Limb (tissue), 2 donors: Measurements from ENCODE around the gene GOLM1.
"Not testable (repeated sequence)": the region's sequence is repeated elsewhere in the genome, so short reads cannot be mapped to it uniquely, and the experiment has no call there.

Experiments used
- DNase-seq, 2 donors: peaks; one replicate each; pipeline ENCODE4 v3.0.0-alpha.2; 2016; ENCODE audit errors: extremely low spot score in 2 of 2

GOLM1 gene

DNA sequence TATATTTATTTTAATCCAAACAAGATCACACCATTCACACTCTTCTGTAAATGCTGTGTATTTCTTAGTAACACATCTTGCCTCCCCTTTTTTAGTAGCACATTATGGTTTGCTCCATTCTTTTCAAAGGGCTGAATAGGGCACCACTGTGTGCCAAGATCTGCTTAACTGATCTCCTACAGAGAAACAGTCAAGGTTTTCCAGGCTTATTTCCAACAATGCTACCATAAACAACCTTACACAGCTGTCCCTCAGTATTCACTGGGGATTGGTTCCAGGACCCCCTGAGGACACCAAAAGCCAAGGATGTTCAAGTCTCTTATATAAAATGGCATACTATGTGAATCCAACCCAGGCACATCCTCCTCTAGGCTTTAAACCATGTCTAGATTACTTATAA, 16.5 kb downstream of the GOLM1 start:
- no peak for DNase-seq

DNA sequence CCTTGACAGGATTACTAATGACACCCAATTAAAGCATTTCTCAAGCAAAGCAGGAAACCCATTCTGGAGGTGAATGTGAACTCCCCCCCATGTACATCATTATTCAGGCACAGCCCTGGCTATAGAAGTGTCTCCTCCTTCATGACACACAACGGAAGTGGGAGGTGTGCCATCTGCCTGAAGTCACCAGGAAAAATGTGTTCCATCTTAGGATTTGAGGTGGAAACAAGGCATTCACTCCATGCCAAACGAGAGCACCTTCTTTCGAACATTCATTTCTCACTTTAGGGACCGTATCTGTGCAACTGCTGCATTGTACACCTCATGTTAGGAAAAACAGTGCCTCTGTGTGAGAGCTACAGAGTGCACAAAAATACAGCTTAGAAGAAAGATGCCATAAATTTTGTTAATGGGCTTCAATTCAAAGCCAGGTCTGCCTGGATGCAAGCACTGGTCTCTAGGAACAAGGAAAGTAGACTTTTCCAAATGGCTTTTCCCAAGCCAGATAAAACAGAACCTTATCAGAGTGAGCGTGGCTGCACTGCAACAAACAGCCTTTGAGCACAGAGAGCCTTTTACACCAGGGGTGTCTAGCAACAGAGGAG, 19.4 kb downstream of the GOLM1 start:
- DNase-seq, result no peak

DNA sequence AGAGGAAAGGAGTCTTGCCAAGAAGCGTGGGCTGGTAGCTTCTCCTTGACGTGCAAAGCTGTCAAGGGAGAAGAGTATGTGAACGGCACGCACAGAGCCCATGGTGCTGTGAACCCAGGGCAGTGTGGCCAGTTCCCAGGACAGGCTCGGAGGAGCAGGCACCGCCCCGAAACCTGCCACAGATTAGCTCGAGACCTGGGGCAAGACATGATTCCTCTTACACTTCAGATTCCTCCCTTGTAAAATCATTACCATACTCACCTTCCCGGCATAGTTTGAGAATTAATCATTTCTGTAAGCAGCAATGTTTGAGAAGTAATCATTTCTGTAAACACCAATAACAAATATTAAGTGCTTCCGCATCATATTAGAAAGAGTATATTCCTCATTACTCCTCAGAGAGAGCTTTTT, 19.9 kb downstream of the GOLM1 start:
- no peak for DNase-seq

DNA sequence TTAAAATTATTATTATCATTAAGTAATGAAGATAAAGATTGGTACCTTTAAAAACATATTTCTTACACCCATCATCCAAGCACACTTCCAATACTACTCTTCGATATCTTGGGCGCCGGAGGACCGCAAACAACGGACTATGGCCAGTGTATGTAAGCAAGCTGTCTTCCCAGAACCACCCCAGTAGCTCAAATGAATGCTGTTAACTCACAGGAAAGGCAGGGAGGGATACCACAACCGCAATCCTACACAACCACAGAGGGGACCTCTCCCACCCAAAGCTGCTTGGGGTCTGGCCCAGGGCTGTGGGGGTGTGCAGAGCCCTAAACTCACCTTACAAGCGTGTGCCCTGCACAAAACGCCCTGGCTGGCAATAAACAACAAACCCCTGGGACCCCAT, 20.6 kb downstream of the GOLM1 start:
- DNase-seq, result no peak

DNA sequence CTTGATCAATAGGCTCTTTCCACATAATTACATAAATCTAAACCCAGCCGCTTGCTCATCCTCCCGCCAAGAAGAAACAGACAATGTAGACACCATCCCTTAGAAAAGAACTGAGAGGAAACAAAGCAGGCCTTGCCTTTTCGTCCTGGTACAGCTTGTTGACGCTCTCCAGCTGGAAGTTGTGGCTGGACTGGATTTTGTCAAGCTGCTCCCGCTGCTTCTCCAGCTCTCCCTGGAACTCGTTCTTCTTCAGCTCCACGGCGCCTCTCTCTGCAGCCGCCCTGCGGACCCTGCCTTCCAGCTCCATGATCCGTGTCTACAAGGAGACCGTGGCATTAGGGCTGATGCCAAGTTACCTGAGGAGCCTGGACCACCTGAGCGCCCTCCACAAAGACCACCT, 22.1 kb downstream of the GOLM1 start:
- DNase-seq, result no peak

DNA sequence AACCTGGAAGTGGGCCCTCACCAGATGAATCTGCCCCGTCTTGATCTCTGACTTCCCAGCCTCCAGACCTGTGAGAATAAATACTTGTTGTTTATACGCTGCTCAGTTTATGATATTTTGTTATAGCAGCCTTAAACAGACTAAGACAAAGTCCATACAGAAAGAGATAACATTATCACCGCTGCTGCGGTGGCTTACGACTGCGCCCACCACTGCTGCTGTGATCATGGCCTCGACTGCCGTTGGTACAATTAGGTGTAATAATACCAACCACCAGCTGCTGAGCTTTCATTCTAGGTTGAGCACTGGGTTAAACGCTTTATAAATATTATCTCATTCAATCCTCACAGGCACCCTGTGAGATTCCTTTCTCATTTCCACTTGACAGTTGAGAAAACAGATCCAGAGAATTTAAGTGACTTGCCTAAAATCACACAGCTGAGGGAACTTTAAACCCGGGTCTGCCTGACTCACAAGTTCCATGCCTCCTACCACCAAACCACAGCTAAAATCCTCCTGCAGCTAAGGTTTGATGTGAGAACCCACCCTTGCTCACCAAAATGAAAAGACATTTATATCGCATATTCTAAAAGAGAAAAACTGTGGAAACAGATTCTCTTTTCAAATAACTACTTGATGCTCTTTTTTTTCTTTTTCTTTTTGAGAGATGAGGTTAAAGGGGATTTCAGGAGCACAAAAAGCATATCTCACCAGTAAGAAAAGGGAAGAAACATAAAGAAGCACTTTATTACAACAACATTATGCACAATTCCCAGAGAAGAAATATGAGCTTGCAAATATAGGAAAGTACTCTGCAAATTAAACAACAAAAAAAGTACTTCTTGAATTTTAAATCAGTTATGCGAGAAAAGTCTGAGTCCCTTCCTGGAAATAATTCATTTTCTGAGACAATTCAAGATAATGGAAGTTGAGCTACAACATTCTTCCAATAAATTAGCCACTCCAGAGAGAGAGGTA, 23.9 kb downstream of the GOLM1 start:
- DNase-seq, result no peak

DNA sequence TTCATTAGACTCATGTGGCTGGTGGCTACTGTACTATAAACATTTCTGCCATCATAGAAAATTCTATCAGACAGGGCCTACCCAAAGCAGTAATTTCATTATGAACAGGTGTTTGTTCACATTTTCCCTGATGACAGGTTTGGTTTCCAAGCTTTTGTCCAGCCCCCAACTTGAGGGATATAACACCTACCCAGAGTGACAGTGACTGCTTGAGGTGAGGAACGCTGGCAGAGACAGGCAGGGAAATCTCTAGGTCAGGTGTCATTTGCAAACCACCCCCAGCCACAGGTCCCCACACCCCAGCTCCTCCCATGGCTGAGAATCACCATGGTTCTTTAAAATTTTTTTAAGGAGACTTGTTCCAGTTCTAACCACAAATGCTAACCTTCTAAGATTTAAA, 25.5 kb downstream of the GOLM1 start:
- DNase-seq, result no peak

DNA sequence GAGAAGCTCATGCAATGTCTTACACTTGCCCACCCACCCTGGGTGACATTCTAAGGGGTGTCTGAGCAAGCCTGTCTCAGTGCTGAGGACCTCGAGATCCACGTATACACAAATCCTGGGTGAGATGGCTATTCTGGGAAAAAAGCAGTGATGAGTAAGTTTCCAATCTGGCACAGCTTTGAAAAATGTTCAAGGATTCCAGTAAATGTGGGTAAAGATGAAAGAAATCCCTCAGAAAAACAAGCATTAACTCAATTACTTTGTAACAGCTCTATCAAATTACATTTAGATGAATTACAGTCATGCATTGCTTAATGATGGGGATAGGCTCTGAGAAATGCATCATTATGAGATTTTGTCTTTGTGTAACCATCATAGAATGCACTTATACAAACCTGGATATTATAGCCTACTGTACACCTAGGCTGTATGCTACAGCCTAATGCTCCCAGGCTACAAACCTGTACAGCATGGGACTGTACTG, 26.9 kb downstream of the GOLM1 start:
- no peak for DNase-seq

DNA sequence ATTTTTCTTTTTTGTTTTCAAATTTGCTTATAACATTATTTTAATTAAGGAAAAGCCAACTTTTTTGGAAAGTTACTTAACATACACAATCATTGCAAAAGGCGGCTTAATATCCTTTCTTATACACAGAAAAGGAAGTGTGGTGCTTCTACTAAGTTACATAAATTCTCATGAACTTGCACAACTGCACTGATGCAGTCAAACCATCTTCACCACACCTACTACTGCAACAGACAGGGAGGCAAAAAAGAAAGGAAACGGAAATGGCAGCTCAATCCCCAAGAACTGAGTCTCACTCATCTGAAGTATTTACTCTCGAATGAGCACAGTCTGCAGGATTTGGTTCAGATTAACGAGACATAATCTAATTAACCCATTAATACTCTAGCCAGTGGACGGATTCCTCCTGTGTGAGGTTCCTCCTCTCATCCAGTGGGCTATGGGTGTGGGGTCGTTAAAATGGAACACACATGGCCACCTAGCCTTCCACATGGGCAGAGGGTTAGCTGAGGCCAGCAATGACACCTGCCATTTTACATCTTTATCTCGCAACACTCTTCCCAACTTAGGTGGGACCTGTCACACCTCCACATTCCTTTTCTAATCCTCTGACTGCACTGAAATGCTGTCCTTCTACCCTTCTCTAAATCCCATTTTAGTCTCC, 30.0 kb downstream of the GOLM1 start:
- DNase-seq, result no peak

DNA sequence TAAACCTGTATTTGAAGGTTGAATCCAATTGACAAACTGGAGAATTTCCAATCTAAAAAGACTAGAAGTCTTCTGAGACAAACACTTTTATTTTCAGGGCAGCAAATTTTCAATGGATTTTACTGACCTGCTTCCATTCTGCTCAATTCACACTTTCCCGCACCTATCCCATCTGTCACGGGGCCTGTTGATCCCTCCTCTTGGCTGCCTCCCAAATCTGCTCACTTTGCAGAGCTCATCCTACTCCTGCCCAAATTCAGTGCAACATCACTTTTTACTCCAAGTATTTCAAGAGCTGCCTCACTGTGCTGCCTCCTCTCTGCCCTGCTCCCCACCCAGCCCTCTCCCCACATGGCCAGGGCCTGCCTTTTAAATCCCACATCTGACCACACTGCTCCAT, 35.1 kb downstream of the GOLM1 start:
- DNase-seq, result no peak

DNA sequence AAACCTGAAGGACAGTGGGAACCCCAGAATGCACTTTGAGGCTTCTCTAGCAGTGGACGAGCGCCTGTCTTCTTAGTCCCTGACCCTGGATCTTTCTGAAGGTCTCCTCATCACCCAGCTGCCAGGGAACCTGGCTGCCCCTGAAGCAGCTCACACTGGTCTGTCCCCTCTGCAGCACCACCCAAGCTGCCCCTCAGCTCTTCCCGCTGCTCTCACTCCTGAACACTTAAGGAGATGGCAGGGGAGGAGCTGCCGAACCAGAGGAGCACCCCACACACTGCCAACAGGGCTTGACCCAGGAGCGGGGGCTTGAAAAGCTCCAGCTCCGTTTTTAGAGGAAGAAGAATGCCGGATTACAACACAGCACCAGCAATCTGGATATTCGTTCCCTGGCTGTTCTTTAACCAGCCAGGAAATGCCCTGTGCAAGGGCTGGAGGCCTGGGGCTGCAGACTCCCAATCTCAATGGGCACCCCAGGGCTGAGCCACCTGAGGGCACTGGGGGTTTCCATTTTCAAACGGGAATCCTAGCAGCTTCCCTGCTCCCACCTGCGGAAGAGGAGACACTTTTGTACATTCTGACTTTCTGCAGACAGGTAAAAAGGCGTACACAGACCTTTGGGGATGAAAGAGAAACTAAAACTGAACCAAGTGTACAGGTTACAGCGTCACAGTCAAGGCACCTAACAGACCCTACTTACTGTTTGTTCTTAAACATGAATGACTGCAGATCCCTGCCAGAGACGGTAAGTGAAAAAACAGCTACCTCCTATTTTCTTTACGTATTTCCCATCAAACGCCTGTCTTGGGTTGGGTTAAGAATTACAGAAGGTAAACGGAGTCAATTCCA, 36.3 kb downstream of the GOLM1 start:
- no peak for DNase-seq

DNA sequence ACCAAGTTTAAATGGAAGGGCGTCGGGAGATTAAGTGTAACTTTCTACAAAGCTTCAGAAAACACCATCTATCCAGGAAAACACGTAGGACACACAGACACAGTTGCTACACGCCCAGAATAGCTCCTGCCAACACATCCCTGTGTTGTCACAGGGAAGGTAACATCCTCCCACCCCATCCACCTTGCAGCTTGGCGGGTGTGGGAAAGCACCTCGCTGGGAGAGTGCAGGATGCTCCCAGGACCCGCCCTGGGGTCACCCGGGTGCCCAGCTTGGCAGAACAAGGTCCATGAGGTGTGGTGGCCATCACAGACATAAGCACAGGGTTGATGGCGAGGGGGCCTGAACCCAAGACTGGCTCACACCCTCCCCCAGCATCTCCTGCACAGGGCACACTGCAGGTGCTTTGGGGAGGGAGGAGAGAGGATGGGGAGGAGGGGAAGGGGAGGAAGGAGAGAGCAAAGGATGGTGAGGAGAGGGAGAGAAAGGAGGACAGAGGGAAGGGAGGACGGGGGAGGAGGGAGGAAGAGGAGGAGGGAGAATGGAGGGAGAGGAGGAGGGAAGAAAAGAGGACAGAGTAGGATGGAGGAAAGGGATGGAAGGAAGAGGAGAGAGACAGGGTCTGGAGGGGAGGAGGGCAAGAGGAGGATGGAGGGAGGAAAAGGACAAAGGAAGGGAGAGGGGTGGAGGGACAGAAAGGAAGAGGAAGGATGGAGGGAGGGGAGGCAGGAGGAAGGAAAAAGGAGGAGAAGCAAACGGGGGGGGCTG, 37.2 kb downstream of the GOLM1 start:
- DNase-seq, result no peak

DNA sequence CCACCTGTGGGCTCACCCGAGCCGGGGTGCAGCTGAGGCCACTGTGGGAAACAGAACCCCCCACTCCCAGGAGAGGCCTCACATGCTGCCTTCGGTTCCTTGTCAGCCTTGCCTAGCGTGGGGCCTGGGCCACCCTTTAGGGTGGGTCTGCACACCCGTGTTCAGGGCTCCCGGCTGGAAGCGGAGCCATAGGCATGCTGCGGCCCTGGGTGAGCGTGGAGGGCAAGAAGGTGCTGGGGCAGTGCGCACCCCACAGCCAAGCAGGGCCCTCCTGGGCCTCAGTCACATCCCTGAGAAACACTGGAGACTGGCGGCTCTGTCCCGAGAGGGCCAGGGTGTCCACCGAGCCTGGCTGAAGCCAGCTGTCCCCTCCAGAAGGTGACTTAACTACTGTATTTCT, 41.9 kb downstream of the GOLM1 start:
- no peak for DNase-seq

DNA sequence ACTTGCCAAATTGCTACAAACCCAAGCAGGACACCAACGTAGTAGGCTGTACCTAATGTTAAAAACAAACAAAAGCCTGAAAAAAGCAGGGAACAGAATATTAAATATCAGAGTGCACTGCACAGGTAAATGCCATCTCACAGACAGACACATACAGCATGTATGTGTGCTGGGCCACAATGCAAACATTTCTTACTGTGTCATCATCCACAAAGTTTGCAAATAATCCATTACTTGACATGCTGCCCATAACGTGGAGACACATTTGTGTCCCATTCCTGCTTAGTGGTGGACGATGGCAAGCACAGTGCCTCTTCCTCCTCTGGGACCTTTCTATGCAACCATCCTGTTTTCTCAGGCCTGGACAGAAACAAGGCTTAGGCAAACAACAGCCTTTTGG, 44.7 kb downstream of the GOLM1 start:
- no peak for DNase-seq

DNA sequence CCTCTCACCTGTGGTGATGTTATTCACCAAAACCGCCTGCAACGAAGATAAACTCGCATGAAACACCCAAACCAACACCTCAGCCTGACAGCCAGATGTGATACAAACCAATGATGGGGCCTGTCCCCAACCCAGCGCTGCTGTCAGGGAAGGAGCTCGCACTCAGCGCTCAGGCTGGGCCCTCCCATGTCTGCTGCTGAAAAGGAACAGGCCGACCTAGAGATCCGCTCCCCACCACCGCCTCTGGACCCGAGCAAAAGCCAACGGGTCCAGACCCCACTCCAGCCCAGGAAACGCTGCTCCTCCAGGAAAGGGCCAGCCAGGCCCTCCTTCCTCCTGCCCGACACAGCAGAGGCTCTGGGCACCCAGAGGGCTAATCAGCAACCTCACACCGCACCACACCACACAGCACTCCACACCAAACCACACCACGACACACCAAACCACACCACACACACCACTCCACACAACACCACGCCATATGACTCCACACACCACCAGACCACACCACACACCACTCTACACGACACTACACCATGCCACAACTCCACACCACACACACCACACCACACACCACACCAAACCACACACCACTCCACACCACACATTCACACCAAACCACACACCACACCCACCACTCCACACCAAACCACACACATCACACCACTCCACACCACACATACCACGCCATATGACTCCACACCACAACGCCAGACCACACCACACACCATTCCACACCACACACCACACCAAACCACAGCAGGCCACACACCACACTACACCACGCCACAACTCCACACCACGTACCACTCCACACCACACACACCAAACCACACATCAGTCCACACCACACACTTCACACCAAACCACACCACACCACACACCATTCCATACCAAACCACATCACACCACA, 46.5 kb downstream of the GOLM1 start:
- DNase-seq, result no peak

DNA sequence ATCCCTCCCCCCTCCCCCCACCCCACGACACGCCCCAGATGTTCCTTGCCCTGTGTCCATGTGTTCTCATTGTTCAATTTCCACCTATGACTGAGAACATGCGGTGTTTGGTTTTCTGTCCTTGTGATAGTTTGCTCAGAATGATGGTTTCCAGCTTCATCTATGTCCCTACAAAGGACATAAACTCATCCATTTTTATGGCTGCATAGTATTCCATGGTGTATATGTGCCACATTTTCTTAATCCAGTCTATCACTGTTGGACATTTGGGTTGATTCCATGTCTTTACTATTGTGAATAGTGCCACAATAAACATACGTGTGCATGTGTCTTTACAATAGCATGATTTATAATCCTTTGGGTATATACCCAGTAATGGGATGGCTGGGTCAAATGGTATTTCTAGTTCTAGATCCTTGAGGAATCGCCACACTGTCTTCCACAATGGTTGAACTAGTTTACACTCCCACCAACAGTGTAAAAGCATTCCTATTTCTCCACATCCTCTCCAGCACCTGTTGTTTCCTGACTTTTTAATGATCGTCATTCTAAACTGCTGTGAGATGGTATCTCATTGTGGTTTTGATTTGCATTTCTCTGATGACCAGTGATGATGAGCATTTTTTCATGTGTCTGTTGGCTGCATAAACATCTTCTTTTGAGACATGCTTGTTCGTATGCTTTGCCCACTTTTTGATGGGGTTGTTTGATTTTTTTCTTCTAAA, 51.2 kb downstream of the GOLM1 start:
- not testable (repeated sequence) for DNase-seq

DNA sequence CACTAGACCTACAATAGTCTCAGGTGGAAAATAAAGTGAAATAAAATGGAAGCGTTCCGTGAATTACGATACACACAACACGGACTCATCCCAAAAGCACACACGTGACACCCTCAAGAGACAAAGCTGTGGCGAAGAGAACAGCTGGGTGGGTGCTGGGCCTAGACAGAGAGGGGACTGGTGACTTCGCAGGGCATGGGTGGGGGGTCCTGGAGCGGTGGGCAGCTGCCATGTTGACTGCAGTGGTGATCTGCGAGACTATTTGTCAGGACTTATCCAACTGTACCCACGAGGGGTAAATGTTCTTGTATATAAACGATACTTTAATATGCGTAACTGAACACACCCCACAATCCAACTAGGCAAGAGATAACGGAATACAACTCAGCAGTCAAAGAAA, 52.0 kb downstream of the GOLM1 start:
- DNase-seq, result no peak

DNA sequence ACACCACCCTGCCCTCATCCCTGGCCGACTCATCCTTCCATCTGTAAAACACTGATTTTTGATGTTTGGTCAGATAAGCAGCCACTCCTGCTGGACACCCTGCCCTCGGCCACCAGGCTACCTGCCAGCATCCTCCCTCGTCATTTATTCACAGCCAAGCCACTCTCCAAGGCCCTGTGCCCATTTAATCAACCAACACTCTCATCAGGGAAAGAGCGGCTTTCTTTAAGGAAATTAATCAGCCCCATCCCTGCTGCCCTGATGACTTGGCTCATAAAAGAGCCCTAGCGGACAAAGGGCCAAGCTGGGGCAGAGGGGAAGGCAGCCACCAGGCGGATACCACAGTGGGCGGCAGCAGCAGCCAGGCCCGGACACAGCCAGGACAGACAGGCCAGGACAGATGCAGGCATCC, 52.4 kb downstream of the GOLM1 start:
- no peak for DNase-seq

DNA sequence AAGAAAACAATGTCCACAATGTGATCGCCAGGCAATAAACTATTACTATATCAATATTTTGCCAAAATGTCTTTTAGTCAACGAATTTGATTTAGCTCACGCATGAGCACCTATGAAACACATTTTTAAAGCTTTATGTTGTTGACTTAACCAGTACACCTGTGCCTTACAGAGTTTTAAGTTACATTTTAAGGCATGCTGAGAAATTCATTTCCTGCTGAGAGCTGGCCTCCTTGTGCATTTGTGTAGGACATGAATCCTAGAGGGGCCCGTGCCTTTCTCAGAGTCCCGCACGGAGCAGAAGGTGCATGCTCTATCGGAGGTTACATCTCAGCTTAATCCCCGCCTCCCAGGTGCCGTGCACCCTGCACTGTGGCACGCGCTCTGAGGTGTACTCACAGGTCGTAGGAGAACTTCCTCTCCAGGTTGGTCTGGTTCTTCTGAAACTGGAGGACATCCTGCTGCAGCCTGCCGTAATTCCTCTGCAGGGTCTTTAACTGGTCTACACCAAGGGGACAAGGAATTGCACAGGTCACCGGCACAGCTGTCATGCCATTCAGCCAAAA, 53.2 kb downstream of the GOLM1 start:
- no peak for DNase-seq
